GM21381 (cell line): ENCODE results near the gene ZNF80.
A peak's percentile ranks its signal among the peaks of the same experiment; 100 is the strongest.

Source experiments
- ATAC-seq: cut with Tn5 transposase; IDR thresholded peaks from one replicate; pipeline ENCODE4 v1.9.1; 2021; ENCODE audit warnings: mild to moderate bottlenecking, moderate library complexity; ENCODE audit not compliant: unreplicated experiment

Gene ZNF80

DNA sequence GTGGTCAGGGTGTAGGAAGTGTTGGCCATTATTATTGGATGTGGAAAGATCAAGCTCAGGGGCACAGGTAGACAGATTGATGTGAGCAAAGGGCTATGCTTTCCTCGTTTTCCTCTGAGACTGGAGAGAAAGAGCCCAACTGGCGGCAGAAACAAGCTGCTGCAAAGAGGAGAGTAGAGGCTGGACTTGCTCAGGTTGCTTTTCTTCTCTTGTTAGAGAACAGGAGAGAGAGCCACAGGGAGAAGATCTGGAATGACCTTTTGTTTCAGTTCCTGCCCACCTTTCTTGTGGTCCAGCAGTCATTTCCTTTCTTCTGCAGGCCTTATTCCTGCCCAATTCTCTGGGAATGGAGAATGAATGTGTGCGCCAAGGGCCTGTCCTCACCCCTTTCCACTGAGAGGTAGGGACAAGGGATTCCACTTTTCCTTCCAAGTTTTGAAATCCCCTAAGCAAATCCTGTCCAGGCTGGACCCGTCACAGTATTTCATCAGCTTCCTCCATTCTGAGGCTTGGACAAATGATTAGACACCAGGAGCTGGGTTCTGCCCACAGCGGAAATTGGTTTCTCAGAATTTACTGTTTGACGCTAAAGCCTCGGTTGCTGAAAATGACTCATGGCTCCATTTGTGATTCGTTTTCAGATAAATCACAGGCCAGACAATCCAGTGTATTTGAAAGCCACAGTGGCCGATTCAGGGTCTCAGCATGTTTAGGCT is 16.1 kb downstream of the ZNF80 start:
- ATAC-seq, result no peak

DNA sequence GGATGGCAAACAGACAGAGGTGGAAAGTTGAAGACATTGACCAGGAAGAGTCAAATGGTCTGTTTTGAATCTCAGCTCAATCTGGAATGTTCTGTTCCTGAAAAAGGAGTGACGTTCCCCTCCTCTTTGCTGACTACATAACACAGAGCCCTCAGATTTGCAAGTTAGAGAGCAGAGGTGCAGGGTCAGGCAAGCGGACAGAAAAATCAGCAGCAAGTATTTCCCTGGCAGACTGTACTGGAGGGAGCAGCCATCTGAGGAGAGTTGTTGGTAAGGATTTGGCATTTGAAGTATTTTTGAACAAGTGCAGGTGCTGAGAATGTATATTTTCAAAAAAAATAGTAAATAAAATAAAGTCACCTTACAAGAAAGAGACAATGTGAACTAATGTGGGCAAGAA is 17.6 kb downstream of the ZNF80 start:
- ATAC-seq, result no peak

DNA sequence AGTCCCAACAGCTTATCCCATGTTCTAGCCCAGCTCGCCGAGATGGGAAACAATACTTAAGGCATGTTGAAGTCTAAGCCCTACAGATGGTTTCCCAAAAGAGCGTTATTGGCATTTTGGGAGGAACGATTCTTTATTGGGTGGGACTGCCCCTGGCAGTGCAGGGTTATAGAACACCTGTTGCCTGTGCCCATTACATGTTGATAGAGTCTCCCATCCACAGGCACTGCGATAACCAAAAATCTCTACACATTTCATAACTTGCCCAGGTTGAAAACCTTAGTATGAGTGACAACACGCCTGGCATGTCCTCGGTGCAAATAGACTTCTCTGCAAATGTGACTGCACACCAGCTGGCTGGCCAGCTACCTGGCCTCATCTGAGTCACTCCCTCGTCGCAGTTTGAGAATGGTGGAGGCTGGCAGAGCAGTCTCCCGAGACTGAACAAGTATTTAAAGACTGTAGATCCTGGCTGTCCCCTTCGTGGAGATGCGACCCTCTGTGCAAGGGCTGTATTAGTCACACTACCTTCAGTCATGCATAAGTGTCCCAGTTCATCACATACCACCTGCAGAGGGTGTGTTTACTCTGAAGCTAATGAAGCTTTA is 18.7 kb downstream of the ZNF80 start:
- no peak for ATAC-seq

DNA sequence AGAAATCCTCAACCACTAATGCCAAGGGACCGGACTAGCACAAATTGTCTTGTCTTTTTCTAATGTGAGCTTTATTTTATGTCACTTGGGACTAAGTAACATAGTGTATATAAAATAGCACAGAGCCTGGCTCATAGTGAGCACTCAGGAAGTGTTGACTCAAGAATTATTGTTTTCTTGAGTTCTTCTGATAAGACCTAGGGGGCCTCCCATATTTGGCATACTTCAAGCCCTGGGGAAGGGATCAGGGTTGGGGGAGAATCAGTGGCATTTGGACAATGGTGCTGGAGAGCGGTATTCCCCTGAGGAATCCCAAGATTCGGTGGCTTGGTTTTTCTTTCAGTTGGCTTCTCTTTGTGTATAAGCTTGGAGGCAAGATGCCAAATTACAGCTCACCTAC is 19.4 kb downstream of the ZNF80 start:
- no peak for ATAC-seq

DNA sequence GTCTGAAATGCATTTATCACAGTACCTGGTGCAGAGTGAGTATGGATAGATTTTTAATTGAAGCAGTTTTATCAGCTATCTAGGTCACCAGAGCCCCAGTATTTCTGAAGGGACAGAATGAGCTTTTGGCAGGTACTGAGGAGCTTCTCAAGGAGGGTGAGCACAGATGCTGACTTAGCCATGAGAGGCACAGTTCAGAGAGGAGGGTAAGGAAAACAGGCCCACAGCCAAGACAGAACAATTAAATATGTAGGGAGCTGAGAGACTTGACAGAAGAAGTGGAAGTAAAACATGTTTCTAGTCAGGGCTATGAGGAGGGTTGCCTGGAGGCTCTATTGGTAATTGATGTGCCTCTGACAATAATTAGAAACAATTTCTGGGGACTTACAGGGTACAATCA is 20.1 kb downstream of the ZNF80 start:
- no peak for ATAC-seq

DNA sequence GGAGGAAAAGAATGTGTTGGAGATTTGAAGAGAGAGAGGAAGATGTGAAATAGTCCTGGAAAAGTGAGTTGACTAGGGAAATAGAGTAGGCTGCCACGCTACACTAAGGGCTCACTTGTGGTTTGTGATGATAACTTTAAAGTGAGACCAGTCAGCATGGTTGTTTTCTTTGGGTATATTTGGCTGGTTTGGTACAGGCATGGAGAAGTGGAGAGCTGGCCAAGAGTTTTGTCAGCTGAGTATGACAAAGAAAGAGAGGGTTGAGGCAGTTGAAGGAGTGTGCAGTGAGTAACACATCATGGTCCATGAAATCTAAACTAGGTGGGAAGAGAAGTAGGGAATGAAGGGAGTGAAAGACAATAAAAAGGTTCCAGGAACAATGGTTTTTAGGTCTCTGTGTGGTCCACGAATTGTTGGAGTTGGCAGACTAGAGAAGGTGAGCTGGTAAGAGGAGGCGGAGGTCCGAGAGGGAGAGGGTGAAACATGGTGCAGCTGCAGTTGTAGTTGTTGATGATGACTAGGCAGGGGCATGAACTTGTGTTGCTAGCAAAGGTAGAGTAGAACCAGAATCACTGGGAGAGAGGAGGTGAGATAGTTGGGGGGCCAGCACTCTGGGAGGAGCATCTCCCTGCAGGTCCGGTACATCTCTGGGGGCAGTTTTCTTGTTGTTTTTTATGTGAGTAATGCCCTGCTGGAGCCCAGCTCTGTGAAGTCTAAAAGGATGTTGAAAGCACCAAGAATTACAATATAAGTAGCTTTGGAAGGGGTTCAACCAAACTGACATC is 21.0 kb downstream of the ZNF80 start:
- no peak for ATAC-seq

DNA sequence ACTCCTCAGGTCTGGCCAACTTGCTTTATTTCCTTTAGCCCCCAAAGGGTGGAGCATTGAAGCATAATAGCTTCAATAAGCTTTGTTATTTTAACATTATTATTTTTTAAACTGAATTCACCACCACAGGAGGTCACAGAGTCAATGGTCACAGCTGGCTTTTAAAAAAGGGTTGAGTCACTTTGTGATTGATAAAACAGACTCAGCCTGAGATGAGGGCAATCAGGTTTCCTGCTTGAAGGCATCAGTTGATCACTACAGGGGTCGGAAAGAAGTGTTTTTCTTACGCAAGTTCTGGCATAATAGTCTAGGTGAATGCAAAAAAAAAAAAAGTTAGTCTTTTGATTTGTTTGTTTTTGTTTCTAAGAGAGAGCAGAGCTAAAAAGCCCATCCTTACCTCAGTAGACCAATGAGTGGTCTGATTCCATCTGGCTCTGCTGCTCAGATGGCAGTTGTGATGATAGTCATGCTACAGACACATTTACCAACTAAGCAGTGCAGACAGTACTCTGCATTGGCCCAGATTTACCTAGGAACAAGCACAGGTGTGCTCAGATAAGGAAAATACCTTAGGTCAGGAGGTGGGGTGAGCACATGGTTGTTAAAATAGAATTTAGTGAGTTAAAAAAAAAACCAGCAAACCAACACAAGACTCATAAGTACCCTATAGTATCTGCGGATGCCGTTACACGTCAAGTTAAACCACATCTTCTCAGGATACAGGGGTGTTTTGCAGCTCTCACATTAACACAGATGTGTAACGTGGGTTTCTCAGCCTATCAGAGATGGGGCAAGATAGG is 22.6 kb downstream of the ZNF80 start:
- peak; percentile 23 for ATAC-seq

DNA sequence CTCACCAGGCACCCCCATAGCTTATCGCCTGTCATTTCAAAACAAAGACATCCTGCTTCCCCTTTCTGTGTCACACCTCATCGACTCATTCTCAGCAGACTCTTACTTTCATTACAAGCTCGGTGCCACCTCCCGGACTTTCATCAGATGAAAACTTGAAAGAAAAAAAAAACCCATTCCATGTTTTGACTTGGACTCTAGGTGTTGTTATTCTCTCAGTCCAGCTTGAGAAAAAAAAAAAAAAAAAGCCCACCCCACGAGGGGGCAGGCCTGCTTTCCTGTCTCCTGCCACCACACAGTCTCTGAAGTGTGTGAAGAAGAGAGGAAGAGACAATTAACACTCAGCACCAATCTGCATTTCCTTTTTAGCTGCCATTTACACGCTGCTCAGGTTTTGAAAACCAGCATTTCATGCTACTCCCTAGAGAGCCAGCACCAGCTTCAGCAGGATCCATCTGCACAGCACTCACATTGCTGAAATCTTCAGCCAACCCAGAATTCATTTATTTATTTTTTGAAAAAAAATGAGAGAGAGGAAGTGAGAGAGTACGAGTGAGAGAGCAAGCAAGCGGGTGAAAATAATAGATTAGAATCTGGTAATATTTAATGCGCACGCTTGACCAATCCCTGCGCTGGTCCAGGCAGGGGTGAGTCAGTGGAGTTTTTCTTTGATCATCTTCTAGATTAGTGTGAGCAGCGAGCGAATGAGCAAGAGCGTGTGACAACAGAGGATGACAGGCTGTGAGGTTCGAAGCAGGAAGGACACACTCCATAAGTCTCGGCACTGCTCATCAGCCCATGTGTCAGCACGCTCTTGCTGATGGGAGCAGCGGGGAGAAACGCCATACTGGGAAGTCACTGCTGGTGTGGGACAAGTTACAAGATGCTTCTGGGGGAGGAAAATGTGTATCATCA is 23.5 kb downstream of the ZNF80 start:
- peak; percentile 75 for ATAC-seq

DNA sequence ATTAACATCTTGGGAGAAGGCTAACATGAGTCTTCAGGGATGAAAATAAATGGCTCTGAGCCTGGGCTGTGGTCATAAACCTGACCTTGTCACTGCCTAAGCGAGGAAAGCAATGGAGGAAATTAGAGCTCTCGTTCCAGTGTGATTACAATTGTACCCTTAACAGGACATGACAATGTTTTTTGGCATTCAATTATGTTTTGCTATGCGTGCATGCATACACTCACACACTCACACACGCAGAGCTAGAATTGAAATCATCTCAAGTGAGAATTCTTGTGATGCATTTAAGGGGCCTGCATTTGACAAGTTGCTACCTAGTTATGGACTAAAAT is 24.1 kb downstream of the ZNF80 start:
- ATAC-seq, result peak; percentile 8

DNA sequence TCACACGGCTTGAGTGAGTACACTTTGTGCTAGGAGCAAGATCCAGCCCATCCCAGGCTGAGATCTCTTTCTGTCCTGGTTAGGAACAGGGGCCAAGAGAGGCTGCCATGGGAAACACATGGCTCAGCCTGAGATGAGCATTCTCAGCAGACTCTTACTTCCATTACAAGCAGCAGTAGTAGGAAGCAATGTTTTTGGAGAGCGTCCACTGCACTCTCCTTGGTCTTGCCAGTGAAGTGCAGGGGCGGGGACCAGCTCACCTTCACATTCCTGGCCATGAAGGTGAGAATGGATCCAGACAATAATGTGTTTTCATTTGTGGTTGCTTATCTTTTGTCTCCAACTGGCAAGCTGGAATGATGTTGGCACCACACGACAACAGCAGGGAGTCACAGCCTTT is 24.7 kb downstream of the ZNF80 start:
- no peak for ATAC-seq

DNA sequence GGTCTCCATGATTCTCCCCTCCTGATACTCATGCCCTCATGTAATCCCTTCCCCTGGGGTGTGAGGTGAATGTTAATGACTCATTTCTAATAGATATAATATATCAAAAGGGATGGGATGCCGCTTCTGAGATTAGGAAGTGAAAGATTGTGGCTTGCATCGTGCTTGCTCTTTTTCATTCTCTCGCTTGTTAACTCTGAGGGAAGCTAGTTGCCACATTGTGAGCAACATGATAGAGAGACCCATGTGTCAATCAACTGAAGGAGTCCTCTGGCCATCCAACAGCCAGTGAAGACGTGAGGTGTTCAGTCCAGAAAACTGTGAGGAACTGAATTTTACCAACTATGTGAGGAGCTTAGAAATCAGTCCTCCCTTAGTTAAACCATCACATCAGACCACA is 29.6 kb downstream of the ZNF80 start:
- ATAC-seq, result peak; percentile 98

DNA sequence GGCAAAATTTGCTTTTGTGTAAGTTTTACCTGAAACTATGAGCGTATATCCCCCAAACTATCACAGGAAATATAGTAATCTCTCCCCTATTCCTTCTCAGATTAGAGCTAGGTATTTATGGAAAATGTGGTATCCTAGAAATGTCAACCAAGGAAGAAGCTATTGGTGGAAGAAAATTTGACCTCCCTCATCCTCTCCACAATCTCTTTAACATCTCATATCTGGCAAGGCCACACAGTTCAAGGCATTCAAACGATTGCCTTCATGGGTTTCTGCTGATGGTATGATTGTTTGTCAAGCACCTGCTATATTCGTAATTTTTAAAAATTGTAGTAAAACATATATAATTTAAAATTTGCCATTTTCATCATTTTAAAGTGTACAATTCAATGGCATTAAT is 31.0 kb downstream of the ZNF80 start:
- no peak for ATAC-seq

DNA sequence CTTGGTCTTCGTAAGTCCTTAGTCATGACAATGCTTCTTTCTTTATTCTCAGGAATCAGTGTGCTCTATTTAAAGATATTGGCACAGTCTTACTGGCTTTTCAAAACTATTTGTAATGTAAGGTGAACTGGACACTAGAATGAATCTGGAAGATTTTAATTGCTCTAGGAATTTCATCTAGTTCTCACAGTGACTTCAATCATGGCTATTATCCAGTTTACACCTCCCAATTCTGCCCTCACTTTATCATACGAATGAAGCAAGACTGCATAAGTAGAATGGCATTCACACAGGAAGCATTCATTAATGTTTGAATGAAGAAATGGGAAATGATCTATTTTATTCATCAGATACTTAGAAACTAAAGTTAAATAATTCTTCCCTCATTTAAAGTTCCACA is 31.8 kb downstream of the ZNF80 start:
- ATAC-seq, result no peak

DNA sequence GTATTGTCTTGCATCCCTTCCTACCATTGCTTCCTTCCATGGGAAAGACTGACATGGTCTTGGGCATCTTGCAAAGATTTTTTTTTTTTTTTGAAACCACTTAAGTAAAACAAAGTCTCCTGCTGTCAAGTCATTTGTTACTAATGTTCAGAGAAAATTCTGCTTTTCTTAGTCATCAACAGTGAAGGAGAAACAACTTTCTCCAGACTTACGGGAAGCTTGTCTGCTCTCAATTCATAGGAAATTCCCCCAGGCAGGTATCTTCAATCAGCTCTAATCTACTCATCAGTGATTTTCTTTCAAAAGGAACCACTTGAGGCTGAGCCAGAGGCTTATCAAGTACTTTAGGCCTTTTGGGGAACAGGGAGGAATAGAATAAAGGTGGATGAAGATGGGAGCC is 42.6 kb downstream of the ZNF80 start:
- no peak for ATAC-seq

DNA sequence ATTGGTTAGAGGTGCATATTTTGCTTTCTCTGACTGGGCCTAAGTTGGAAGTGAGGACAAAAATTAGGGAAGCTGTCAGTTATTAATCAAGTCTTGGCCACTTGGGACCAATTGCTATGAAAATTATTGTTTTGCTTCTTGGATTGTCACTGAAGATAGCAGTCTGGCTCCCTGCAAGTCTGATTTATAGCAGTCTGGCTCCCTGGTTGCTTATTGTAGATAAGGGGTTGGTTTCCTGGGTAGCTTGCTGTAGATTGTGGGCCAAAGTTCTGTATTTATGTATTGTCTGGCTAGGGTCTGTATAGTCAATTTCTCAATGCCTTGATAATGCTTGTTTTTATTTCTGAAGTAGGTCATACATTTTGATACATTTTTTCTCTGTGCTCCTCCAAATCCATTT is 45.2 kb downstream of the ZNF80 start:
- no peak for ATAC-seq

DNA sequence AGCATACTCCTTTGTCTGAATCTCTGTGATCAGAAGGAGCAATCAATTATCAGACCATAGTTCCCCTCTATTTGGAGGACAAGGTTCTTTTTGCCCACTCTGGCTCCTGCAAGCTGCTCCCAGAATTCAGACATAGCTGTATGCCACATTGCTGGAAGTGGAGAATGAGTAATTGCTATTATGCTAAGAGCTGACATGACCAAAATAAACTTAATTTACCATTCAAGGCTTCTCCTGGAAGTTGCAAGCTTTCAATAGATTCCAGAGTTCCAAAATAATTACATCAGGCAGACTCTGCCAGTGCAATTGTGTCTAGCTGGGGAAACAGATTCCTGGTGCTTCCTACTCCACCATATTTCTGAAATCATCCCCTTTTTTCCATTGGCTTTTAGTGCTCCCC is 50.9 kb downstream of the ZNF80 start:
- ATAC-seq, result no peak
